Loucy (cell line): ENCODE data around the gene DEFB116.

ENCODE experiments used
- H2AFZ ChIP-seq: fragments of 200-600 bp; sonication (generic); 2 replicates; pipeline ENCODE4 v1.6.0; 2016; ENCODE audit warnings: antibody characterized with exemption, mild to moderate bottlenecking, low read length, moderate library complexity
- H3F3A ChIP-seq: fragments of 200-600 bp; 2 replicates; pipeline ENCODE4 v1.6.0; 2016; ENCODE audit warnings: antibody characterized with exemption, low read depth, mild to moderate bottlenecking
- H3K27me3 ChIP-seq: fragments of 200-600 bp; sonication (generic); 2 replicates; pipeline ENCODE4 v1.6.1; 2014; ENCODE audit warnings: low read length, mild to moderate bottlenecking; ENCODE audit not compliant: insufficient read depth, poor library complexity, severe bottlenecking
- H3K36me3 ChIP-seq: fragments of 200-600 bp; sonication (generic); 2 replicates; pipeline ENCODE4 v1.6.1; 2016; ENCODE audit warnings: low read length; ENCODE audit not compliant: insufficient read depth
- H3K4me1 ChIP-seq: fragments of 200-600 bp; sonication (generic); 2 replicates; pipeline ENCODE4 v1.5.1; 2014; ENCODE audit warnings: low read length, mild to moderate bottlenecking; ENCODE audit not compliant: insufficient read depth, poor library complexity, severe bottlenecking
- H3K4me2 ChIP-seq: fragments of 200-600 bp; sonication (generic); 2 replicates; pipeline ENCODE4 v1.6.0; 2014; ENCODE audit warnings: antibody characterized with exemption, low read length, low read depth, mild to moderate bottlenecking; ENCODE audit not compliant: poor library complexity, severe bottlenecking
- H3K4me3 ChIP-seq: fragments of 200-600 bp; sonication (generic); 2 replicates; pipeline ENCODE4 v1.5.1; 2014; ENCODE audit warnings: low read length, mild to moderate bottlenecking, mixed read lengths; ENCODE audit not compliant: poor library complexity, severe bottlenecking
- H3K79me2 ChIP-seq: fragments of 200-600 bp; sonication (generic); 2 replicates; pipeline ENCODE4 v1.6.1; 2014; ENCODE audit warnings: low read length; ENCODE audit not compliant: insufficient read depth
- H3K9ac ChIP-seq: fragments of 200-600 bp; sonication (generic); 2 replicates; pipeline ENCODE4 v1.6.0; 2014; ENCODE audit warnings: mild to moderate bottlenecking, low read depth, low read length, moderate library complexity; ENCODE audit not compliant: poor library complexity, severe bottlenecking
- H3K9me2 ChIP-seq: fragments of 200-600 bp; sonication (generic); replicated peaks from 2 replicates; pipeline ENCODE4 v1.6.1; 2016; ENCODE audit warnings: low read depth, low read length, mixed read lengths
- H3K9me3 ChIP-seq: fragments of 200-600 bp; sonication (generic); 2 replicates; pipeline ENCODE4 v1.6.1; 2014; ENCODE audit warnings: mild to moderate bottlenecking, antibody characterized with exemption, low read length, low read depth; ENCODE audit not compliant: insufficient read depth
- H4K20me1 ChIP-seq: fragments of 200-600 bp; sonication (generic); 2 replicates; pipeline ENCODE4 v1.6.0; 2014; ENCODE audit warnings: antibody characterized with exemption, low read length, mild to moderate bottlenecking; ENCODE audit not compliant: insufficient read depth, poor library complexity, severe bottlenecking
- CTCF ChIP-seq: fragments of 200-600 bp; sonication (generic); conservative IDR thresholded peaks from 2 replicates; pipeline ENCODE4 v1.5.1; 2014; ENCODE audit warnings: mild to moderate bottlenecking, antibody characterized with exemption, low read length
- EZH2phosphoT487 ChIP-seq: fragments of 200-600 bp; IDR thresholded peaks from 2 replicates; pipeline ENCODE4 v1.6.1; 2018; ENCODE audit warnings: antibody characterized with exemption, mild to moderate bottlenecking, moderate library complexity, borderline replicate concordance

DEFB116 gene

GRCh38 chr20:31274441-31274840 lies 33.9 kb downstream of the DEFB116 start:
- H4K20me1 ChIP-seq = no peaks in the 10 kb centered on the region
- H3K36me3 ChIP-seq = no peaks in the 10 kb centered on the region
- H3K9ac ChIP-seq = no peak overlapping the region

GRCh38 chr20:31260326-31260932 lies 48.0 kb downstream of the DEFB116 start:
- no peaks in the 10 kb centered on the region for H3K4me1 ChIP-seq
- TF ChIP-seq EZH2phosphoT487 = no peak
- TF ChIP-seq CTCF = peak; percentile 83
- H3K9ac ChIP-seq = no peak overlapping the region

More at GRCh38 chr20:31274441-31274840, 33.9 kb downstream of the DEFB116 start:
- Histone ChIP-seq H3K4me3 (no peak overlapping the region), H3K9me2 (no peaks in the 10 kb centered on the region), H3K4me2 (no peak overlapping the region), H3K79me2 (no peaks in the 10 kb centered on the region), H3K27me3 (no peaks in the 10 kb centered on the region), H3F3A (no peaks in the 10 kb centered on the region), H3K4me1 (no peaks in the 10 kb centered on the region), H3K9me3 (peaks cover 16% of the 10 kb centered on the region; the same call in 1 of the 2 replicates), H2AFZ (no peak overlapping the region)
- TF ChIP-seq EZH2phosphoT487 (no peak), CTCF (no peak)

GRCh38 chr20:31257364-31257763 lies 51.0 kb downstream of the DEFB116 start, which contains the start of gene DEFB115:
Gene DEFB115 (plus strand): TSS chr20:31257664. CDS start chr20:31257664, 0 bp downstream.
- Histone ChIP-seq H3K27me3 (no peaks in the 10 kb centered on the region), H3K36me3 (no peaks in the 10 kb centered on the region), H3K9ac (no peak within 1 kb of the TSS), H3K4me1 (no peaks in the 10 kb centered on the region), H3F3A (no peaks in the 10 kb centered on the region), H3K4me3 (no peak within 1 kb of the TSS), H2AFZ (no peak within 1 kb of the TSS), H3K4me2 (no peak within 1 kb of the TSS), H4K20me1 (no peaks in the 10 kb centered on the region), H3K79me2 (no peaks in the 10 kb centered on the region), H3K9me3 (no peaks in the 10 kb centered on the region), H3K9me2 (no peaks in the 10 kb centered on the region)
- TF ChIP-seq CTCF (no peak), EZH2phosphoT487 (no peak)

More at GRCh38 chr20:31260326-31260932, 48.0 kb downstream of the DEFB116 start:
- Histone ChIP-seq H3K4me3 (no peak overlapping the region), H4K20me1 (no peaks in the 10 kb centered on the region), H3K36me3 (no peaks in the 10 kb centered on the region), H3K9me3 (no peaks in the 10 kb centered on the region), H3K27me3 (no peaks in the 10 kb centered on the region), H2AFZ (no peak overlapping the region), H3K79me2 (no peaks in the 10 kb centered on the region), H3K9me2 (no peaks in the 10 kb centered on the region), H3F3A (no peaks in the 10 kb centered on the region), H3K4me2 (no peak overlapping the region)
